ENCODE measurements around the gene ARL4D.

GRCh38 chr17:43368740-43369506, 29.9 kb upstream of the ARL4D start:
- TF ChIP-seq POLR2A (IDR thresholded peaks at IDR 0.05) (no peak), CTCF (IDR thresholded peaks at IDR 0.05) (no peak)
